HK-2 (cell line): ENCODE data around the gene CACTIN.

Source experiments
- DNase-seq: peaks from one replicate; pipeline ENCODE4 v3.0.0-alpha.2; 2018; ENCODE audit not compliant: unreplicated experiment

CACTIN gene

DNA sequence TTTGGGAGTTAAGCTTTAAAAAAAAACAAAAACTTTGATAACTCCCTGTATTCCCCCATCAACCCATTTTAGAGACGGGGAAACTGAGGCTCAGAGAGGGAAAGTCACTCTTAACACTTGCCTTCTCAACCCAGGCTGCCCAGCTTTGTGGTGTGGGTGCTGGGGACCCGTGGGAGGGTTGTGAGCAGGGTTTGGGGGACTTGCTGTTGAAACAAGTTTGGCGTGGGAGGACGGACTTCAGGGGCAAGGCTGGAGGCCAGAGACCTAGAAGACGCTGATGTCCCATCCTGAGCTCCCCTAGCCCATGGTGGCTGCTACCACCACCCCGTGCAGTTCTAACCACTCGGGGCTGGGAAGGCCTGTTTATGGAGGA, 747 bp upstream of the CACTIN start:
- no peak for DNase-seq

DNA sequence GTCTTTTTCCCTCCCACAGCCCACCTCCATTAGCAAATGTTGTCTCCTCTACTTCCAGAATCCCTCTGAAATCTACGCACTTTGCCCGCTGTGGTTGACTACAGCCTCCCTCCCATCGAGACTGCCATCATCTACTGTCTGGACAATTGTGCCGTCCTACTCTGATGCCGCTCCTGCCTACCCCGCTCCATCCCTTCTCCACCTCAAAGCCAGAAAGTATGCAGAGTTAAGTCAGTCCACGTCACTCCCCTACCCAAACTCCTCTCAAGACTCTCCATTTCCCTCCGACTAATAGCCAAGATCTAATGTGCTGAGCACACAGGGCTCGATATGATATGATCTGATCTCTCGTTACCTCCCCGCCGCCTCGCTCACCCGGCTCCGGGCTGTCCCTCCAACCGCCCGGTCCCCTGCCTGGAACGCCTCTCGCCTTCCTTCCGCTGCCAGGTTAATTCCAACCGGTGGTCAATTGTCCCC, 556 bp downstream of the CACTIN start:
- no peak for DNase-seq

- no peak for DNase-seq
These were observed 2.9 kb downstream of the CACTIN start for GRCh38 chr19:3623716-3624115.

- DNase-seq: no peak
These were observed 4.4 kb downstream of the CACTIN start for GRCh38 chr19:3622224-3622623.

DNA sequence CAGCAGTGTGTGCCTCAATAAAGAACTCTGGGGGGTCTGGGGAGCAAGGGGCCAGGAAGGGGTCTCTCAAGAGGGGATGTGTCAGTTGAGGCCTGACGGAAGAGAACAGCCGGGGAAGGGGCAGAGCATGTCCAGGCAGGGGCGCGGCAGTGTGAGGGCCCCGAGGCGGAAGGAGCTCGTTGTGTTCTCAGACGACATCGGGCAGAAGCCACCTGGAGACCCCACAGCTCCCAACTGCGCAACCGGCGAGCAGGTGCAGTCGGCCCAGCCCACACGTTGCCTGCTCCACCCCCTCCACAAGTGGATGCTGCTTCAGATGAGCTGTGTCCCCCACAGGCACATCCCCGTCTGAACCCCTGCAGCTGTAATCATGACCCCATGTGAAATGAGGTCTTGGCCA, 4.9 kb downstream of the CACTIN start:
- no peak for DNase-seq

DNA sequence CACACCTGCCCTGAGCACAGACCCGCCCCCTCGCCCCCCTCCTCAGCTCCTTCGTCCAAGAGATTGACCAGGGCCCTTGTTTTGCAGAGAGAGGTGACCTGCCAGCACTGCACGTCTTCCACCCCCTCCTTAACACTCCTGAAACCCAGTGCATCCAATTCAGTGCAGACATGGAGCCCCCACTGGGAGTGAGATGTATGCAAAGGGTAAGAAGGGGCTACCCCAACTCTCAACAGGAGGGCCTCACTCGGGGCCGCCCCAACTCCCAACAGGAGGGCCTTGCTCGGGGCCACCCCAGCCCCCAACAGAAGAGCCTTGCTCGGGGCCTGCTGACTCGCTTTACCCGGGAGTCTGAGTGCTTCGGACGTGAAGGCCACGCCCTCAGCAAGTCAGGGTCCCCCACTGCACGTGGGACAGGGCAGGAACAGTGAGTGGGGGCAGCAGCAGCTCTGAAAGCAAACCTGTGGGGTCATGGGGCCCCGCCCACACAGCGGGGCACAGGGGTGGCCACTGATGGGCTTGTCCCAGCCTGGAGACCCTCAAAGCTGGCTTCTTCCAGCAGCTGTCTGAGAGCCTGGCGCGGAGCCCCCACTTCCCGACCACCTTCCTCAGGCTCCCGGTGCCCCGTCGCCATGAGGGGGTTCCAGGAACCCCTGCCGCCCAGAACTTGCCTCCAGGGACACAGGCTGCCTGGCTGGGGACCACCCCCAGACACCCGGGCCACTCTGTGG, 5.6 kb downstream of the CACTIN start:
- DNase-seq: no peak

GRCh38 chr19:3620145-3620816, 6.3 kb downstream of the CACTIN start:
- no peak for DNase-seq

DNA sequence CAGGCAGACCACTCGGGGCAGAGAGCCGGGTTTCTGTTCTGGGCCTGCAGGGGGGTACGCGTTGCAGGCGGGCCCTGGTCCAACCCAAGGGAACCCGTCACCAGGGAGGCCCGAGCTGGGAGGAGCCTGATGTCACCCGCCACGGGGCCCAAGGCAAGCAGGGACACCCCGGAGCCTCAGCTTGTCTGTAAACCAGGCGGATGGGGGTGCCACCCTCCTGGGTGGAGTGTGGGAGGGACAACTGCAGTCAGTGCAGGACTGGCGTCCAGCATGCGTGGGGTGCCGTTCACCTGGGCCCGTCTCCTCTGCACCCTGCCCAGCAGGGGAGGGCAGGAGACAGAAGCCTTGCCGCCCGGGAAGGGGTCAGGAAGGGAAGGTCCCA, 7.0 kb downstream of the CACTIN start:
- DNase-seq: no peak

DNA sequence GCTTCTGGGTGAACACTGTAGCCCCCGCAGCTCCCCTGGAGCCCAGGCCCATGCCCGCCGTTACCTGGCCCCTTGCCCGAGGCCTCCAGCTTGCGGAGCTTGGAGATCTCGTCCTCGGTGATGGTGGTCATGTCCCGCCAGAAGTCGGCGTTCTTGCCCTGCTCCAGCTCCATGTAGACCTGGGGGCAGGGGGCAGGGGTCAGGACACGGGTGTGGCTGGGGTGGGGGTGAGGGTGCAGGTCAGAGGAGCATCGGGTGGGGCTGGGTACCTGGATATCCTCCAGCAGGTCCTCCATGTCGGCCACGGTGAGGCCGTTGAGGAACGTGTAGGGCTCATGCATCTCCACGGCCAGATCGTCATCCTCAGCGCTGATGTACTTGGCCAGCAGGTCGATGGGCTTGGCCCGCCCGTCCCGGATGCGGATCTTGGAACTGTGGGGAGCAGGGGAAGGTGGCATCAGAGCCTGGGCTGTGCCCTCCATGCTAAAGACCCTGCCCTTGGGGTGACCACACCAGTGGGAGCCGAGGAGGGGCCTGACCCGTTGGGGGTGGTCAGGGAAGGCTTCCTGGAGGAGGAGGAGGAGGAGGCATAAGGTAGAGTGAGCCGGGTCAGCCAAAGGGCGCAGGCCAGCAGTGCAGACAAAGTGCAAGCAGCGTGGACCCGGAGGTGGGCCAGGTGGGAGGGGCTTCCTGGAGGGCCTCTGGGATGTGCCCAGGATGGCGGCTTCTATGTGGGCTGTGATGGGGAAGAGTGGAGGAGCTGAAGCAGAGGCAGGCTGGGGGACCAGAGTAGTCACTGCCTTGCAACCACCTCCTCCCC, 7.6 kb downstream of the CACTIN start:
- no peak for DNase-seq

DNA sequence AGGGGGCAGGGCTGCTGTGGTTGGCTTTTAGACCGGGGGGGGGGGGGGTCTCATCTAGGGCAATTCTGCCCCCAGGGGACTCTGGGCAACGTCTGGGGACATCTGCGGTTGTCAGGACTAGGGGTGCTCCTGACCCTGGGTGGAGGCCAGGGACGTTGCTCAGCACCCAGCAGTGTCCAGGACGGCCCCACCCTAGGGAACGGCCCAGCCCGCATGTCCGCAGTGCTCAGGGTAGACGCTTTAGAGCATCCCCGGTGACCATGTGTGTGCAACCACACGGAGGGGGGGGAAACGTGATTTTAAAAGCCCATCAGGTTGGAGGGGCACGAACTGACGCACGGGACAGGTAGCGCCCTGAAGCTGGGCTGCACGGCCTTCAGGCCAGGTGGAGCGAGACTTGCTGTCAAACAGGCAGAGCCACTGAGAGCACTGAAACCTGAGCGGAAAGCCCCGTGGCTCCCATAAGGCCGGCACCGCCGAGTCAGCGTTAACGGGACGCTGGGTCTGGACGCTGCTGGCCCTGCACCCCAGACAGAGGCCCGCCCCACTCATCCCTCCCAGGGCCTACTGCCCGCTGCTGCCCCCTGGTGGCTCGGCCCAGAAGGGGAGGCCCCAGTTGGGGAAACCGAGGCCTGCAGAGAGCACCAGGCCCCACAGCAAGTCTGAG, 8.3 kb downstream of the CACTIN start:
- DNase-seq: peak; percentile 29

GRCh38 chr19:3617463-3617862, 9.1 kb downstream of the CACTIN start:
- no peak for DNase-seq

DNA sequence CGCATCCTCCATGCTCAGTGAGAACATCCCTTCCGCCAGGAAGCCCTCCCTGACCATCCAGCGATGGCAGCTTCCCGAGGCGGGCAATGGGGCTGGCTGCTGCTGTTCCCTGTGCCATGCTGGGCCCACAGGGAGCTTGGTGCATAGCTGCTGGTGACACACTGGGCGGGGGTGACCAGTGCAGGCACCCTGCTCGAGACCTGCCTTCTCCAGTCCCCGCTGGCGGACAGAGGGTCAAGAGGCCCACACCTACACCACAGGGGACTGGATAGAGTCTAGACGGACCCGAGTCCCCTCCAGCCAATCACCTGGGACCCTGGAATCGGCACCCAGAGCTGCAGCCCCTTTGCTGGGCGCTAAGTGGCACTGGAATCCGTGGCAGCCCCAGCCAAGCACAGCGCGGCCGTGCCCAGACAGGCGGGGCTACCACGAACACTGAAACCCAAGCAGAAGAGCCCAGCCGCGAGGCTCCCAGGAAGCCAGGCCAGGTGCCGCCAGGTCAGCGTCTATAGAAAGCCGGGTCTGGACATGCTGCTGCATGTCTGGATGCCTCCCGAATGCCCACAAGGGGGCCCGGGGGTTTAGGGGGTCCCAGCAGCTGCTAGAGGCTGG, 11.0 kb downstream of the CACTIN start:
- no peak for DNase-seq

DNA sequence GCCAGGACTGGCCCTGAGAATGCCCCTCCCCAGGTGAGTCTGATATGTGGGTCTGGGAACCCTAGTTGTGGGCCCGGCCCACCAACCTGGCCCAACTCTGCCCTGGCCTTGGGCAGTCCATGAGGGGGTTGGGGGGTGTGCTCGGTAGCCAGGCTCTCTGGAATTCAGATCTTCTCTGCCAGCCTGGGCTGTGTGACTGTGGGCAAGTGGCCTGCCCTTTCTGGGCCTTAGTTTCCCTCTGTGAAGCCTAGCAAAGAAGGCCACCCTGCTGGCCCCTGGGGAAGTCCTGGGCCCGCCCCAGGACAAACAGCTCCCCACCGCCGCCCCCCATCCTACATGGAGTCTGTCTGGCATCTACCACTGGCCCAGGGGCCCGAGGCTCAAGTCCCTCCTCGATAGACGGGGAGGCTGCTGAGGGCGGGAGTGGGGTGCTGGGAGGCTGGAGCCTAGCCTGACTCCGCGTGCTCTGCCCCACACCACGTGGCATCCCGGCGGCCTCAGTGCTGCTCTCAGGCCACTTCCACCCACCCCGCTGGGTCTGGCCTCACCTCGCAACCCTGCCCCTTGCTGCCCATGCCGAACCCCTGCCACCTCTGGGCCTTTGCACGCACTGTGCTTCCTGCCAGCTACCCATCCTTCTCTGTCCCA, 11.6 kb downstream of the CACTIN start:
- no peak for DNase-seq

DNA sequence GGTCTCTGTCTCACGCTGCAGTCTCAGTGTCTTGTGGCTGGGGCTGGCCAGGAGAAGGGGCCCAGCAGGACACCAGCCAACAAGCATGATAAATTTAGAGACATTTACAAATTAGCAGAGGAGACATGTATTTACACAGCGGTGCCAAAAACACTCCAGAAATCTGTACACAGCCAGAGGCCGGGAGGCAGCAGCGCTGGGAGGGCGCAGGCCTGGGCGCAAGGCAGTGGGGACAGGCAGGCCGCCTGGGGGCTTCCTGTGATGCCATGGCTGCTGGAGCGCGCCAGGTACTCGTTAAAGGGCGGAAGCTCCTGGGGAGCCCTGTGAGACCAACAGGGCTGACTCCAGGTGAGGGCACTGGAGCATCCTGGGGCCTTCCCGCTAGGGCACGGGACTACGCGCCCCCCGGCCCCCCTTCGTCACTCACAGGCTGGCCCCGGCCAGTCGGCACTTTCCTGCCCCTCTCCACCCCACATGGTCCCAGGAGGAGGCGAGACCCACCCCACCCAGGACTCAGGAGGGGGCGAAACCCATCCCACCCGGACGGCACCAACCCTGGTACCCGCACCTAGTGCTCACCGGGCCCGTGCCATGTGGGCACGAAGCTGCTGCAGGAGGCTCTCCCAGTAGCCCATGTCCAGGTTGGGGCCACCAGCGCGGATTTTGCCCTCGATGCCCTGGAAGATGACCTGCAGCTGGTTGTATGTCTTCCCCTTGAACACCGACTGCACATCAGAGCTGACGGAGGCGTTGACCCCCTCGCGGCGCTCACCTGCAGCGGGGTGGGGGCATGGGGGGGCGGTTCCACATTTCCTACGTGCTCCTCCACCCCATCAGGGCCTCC, 12.6 kb downstream of the CACTIN start:
- DNase-seq: no peak

DNA sequence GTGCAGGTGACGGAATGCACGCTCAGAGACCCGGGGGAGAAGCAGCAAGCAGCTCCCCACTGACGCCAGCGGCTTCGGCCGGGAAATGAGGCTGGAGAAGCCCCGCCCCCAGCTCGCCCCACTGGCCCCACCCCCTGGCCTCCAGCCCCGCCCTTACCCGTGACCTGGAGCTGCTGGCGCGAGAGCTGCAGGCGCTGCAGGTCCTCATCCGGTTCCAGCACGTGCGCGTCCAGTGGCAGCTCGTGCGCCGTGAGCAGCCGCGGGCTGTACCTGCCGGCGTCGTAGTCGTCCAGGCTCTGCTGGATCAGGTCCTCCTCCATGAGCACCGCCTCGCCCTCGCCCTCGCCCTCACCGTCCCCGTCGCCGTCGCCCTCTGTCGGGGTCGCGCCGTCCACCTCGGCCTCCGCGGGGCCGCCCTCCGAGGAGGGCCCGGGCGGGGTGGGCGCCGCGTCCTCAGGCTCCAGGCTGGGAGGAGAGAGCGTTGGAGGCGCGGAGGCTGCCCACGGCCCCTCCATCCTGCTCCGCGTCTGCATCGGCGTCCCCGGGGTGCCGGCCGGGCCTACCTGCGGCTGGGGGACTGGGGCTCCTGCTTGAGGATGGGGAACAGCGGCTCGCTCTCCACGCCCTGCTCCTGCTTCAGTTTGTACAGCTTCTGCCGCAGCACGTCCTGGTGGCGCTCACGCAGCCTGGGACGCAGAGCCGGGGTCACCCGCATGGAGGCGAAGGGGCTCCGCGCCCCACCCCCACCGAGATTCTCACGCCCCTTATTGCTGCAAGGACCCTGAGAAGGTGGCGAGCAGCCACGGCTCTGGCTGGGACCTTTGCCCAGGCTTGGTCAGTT, 13.5 kb downstream of the CACTIN start:
- no peak for DNase-seq

- DNase-seq: no peak
These were observed 14.3 kb downstream of the CACTIN start for GRCh38 chr19:3612330-3612729.

DNA sequence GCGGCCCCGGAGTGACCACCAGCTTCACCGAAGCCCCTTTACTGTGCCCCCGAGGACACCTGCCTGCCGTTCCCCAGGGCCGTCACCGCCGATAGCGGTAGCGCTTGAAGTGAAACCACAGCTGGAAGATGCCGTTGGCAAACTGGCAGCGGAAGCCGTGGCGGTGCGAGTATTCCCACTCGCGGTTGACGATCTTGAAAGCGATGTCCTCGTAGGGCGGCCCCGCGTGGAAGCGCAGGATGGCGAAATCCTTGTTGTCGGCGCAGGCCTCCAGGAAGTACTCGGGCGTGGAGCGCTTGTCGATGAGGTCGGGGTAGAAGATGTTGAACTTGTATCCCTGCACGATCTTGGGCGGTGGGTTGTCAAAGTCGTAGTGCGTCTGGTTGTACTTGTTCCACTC, 14.7 kb downstream of the CACTIN start:
- no peak for DNase-seq

- no peak for DNase-seq
These were observed 15.6 kb downstream of the CACTIN start for GRCh38 chr19:3610745-3611717.
